Stimulated activated CD8-positive, alpha-beta memory T cell treated with anti-CD3 and anti-CD28 coated beads, Interleukin-7, amount 100 ng/mL, for 48 hours (primary cell): ENCODE data around the gene POLR1A.

Experiments
- DNase-seq, 2 donors: peaks; one replicate each; pipeline ENCODE4 v3.0.0-alpha.2; 2020; ENCODE audit warnings: low read depth in 1 of 2; ENCODE audit errors: extremely low read depth in 1 of 2

The POLR1A gene

GRCh38 chr2:86038291-86039081 lies 67.2 kb downstream of the POLR1A start:
- DNase-seq: peak; percentile 50 to 71

DNA sequence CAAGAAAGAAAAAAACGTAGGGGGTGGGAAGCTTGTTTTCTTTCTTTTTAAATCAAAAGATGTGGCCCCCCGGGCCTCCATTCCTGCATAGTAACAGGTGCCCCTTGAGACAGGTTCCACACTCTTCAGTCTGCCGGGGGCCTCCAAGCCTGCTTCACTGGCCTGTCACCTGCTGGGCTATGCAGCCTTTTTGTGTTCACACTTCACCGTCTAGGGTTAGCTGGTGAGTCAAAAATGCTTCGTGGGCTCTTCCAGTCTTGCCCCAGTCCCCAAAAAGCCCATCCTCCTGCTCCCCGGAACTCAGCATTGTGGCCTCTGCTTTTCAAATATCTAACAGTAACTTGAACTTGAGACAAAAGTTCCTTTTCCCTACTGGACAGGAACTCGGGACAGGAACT lies 67.9 kb downstream of the POLR1A start:
- DNase-seq: no peak

- peak; percentile 28 to 54 for DNase-seq
These were observed 68.4 kb downstream of the POLR1A start for GRCh38 chr2:86037141-86037794.

- DNase-seq: no peak
These were observed 69.0 kb downstream of the POLR1A start for GRCh38 chr2:86036669-86037138.

GRCh38 chr2:86035883-86036668 lies 69.6 kb downstream of the POLR1A start:
- DNase-seq: peak; percentile 47 to 71

DNA sequence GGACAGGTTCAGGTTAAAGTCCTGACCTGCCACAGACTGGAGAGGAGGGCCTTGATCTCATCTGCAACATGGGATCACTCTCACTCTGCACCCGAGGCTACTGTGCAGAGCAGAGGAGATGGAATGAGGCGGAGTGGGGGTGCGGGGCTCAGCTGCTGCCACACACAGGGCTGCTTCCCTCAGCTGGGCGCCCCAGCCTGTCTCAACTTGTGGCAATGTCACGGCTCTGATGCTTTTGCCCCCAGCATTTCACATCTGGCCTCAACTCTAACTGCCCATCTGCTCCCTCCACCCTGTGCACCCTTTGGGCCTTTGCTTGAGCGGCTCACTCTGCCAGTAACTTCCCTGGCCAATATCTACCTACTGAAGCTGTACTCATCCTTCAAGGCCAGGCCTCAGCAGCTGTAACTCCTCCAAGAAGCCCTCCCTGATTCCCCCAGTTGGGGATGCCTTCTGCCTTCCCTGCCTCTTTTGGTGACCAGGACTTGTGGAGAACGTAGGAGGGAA lies 70.3 kb downstream of the POLR1A start:
- no peak for DNase-seq

GRCh38 chr2:86033751-86034692 lies 71.7 kb downstream of the POLR1A start:
- no peak for DNase-seq

GRCh38 chr2:86032861-86033595 lies 72.7 kb downstream of the POLR1A start:
- no peak for DNase-seq

GRCh38 chr2:86031606-86032005 lies 74.1 kb downstream of the POLR1A start:
- DNase-seq: no peak

- DNase-seq: no peak
These were observed 74.5 kb downstream of the POLR1A start for GRCh38 chr2:86031151-86031550.

GRCh38 chr2:86029873-86030272 lies 75.8 kb downstream of the POLR1A start:
- no peak for DNase-seq

GRCh38 chr2:86028766-86029381 lies 76.8 kb downstream of the POLR1A start:
- no peak for DNase-seq

DNA sequence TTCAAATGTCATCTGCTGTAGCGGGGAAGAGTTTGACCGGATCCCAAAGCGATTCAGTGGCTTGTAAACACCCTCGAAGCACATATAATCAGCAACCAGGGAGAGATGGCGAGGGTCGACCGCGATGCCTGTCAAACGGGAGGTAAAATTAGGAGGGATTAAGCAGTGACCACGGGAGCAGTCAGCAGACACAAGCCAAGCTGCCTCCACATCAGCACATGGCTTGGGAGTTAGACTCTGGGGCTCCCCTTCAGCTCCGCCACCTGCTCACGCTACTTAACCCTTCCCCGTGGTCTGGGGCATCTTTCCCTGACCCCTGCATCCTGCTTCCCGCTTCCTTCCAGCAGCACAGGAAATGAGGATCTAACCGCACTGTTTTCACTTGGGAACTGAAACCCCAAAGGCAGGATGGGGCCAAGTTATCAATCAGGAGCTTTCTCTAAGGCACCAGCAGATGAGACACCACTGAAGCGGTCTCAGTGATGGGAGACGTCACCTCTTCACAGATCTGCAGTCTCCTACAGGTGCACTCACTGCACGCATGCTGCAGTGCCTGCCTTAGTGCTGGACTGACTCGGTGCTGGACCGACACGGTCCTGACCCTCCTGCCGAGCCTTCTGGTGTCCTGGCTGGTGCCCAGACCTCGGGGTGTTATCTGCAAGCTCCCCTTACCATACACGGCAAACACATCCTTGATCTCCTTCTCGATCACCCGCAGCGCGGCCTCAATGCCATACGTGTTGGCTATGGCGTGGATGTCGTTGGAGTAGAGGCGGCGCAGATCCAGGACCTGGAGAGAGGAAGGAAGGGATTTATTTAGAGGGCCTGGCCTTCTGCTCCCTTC lies 77.5 kb downstream of the POLR1A start:
- DNase-seq: no peak

- DNase-seq: no peak
These were observed 78.3 kb downstream of the POLR1A start for GRCh38 chr2:86027196-86027921.

- DNase-seq: no peak
These were observed 79.0 kb downstream of the POLR1A start for GRCh38 chr2:86026744-86027065.

DNA sequence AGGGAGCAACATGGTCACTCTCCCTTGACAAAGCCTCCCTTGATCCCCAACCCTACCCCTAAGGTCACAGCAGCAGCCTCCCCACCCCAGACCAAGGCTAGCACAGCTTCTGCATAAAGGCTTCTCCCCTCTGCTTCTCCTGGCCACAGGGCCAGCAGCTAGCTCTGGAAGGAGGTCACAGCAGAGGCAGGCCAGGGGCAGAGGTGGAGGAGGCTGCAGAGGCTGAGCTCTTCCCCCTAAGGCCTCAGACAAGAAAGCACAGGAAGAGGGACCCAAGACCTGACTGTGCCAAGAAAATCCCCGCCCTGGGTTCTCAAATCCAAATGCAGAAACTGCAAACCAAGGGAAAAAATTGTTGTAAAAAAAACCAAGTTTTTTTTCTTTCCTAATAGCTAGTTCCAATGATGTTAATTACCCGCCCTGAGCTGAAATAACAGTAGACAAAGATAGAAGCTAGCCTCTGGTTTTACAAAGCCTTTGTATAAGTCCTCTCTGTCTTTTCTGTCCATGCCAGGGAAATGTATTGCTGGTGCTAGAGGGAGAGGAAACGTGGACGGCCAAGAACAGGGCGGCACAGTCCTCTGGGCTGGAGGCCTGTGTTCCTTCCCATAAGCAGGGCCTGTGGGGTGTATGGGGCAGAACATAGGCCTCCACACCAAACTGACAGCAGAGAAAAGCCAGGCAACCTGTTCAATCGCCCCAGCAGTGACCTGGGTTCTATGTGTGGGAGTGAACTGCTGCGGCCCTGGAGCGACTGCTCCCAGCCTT lies 79.5 kb downstream of the POLR1A start:
- no peak for DNase-seq

DNA sequence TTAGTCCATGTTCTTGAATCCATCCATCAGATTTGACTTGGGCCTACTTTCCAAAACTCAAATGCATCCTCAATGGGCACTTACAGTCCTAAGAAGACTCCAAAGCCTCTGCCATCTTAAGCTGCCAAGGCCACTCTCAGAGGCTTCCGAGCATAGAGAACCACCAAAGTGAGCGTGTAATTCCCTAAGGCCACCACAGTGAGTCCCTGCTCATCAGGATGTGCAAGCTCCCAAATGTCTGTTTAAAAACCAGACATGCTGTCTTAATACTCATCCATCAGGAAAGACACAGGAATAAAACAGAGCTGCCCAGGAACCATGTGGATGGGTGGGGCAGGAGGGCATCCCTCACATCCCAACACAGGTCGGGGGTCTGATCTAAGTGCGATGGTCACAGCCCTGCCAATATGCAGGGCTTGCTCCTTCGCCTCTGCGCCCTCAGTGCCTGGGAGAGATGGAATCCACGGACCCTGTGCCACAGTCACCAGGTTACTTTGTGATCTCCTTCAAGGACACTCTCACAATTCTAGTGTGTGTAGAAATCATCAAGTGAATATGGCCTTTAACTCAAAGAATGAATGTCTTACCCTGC lies 80.4 kb downstream of the POLR1A start:
- no peak for DNase-seq
